Prostate gland (tissue), 2 donors: ENCODE results near the gene RNF26.

Experiments
- CTCF ChIP-seq, 4 experiments: fragments of 200-600 bp in 2 of 4; fragments of 450-650 bp in 2 of 4; sonication (generic) in 2 of 4; IDR thresholded peaks; 1 replicate in 3 of 4; 2 replicates in 1 of 4; pipeline ENCODE4 v1.5.1; 2016 to 2019; ENCODE audit warnings: antibody characterized with exemption in 4 of 4, mild to moderate bottlenecking in 2 of 4, moderate library complexity in 2 of 4
- POLR2A ChIP-seq: fragments of 450-650 bp; IDR thresholded peaks from one replicate; pipeline ENCODE4 v1.6.1; 2016; ENCODE audit warnings: antibody characterized with exemption, mild to moderate bottlenecking
- POLR2AphosphoS5 ChIP-seq: sonication (generic); formaldehyde crosslinking; IDR thresholded peaks from one replicate; pipeline ENCODE4 v1.6.1; 2017; ENCODE audit warnings: antibody characterized with exemption

GRCh38 chr11:119310682-119311052 is 23.7 kb upstream of the RNF26 start:
- TF ChIP-seq CTCF (IDR thresholded peaks at IDR 0.05) (no peak), POLR2A (no peak), POLR2AphosphoS5 (no peak)
